ENCODE measurements around the gene NFYC. TPM values are rescaled to one million over a fixed set of nuclear protein-coding genes. Genes with fewer than 3 reads are reported as not detected.

Gene NFYC
- total RNA-seq, 2 experiments from 2014 or later = 65.0 to 66.6 TPM

GRCh38 chr1:40751802-40752201 is 60.3 kb downstream of the NFYC start:
- Mint-ChIP-seq H3K4me1 (peaks cover 15% of the 10 kb centered on the region), H3K27ac (no peak overlapping the region), H3K4me3 (no peak overlapping the region), H3K9me3 (no peaks in the 10 kb centered on the region), H3K36me3 (peaks cover 47% of the 10 kb centered on the region), H3K27me3 (no peaks in the 10 kb centered on the region)
- POLR2A ChIA-PET = interaction anchor here (1.0 kb wide), 1 partner anchor 61 kb away, joined by 3 read pairs; no protein-coding TSS in a partner anchor
- DNase-seq (no peak), ATAC-seq (ENCODE audit: low read depth) (no peak)

GRCh38 chr1:40753142-40753882 is 61.8 kb downstream of the NFYC start:
- H3K4me1 Mint-ChIP-seq = peaks cover 15% of the 10 kb centered on the region
- no peak for ATAC-seq (ENCODE audit: low read depth)
- POLR2A ChIA-PET = interaction anchor here (0.6 to 1.4 kb wide), 2 partner anchors 62 to 478 kb away, joined by 3 to 5 read pairs; partner anchors contain the start of gene NFYC
- no peak for DNase-seq
- no peaks in the 10 kb centered on the region for H3K27me3 Mint-ChIP-seq
- peak overlapping the region; percentile 11 for H3K27ac Mint-ChIP-seq
- H3K9me3 Mint-ChIP-seq = no peaks in the 10 kb centered on the region
- H3K36me3 Mint-ChIP-seq = peaks cover 40% of the 10 kb centered on the region
- no peak overlapping the region for H3K4me3 Mint-ChIP-seq

GRCh38 chr1:40754201-40754600 is 62.7 kb downstream of the NFYC start:
- ATAC-seq (ENCODE audit: low read depth) (no peak), DNase-seq (no peak)
- Mint-ChIP-seq H3K4me3 (no peak overlapping the region), H3K4me1 (peaks cover 14% of the 10 kb centered on the region), H3K27ac (no peak overlapping the region), H3K36me3 (peaks cover 38% of the 10 kb centered on the region), H3K27me3 (no peaks in the 10 kb centered on the region), H3K9me3 (no peaks in the 10 kb centered on the region)
- POLR2A ChIA-PET = interaction anchor here (0.6 to 1.8 kb wide), 3 partner anchors 11 to 63 kb away, joined by 3 to 5 read pairs (median 3); partner anchors contain the start of gene NFYC

GRCh38 chr1:40755067-40755466 is 63.6 kb downstream of the NFYC start:
- POLR2A ChIA-PET = interaction anchor here (1.8 to 2.8 kb wide), 2 partner anchors 10 to 63 kb away, joined by 5 to 7 read pairs; partner anchors contain the start of gene NFYC
- Mint-ChIP-seq H3K27ac (no peak overlapping the region), H3K36me3 (peaks cover 43% of the 10 kb centered on the region), H3K9me3 (no peaks in the 10 kb centered on the region), H3K27me3 (no peaks in the 10 kb centered on the region), H3K4me3 (no peak overlapping the region), H3K4me1 (peaks cover 14% of the 10 kb centered on the region)
- ATAC-seq (ENCODE audit: low read depth) (no peak), DNase-seq (no peak)

- H3K36me3 Mint-ChIP-seq = peaks cover 42% of the 10 kb centered on the region
- H3K9me3 Mint-ChIP-seq = no peaks in the 10 kb centered on the region
- H3K4me3 Mint-ChIP-seq = no peak overlapping the region
- H3K4me1 Mint-ChIP-seq = peaks cover 8% of the 10 kb centered on the region
- no peaks in the 10 kb centered on the region for H3K27me3 Mint-ChIP-seq
- H3K27ac Mint-ChIP-seq = no peak overlapping the region
- DNase-seq (no peak), ATAC-seq (ENCODE audit: low read depth) (no peak)
- POLR2A ChIA-PET = interaction anchor here (2.8 kb wide), 1 partner anchor 65 kb away, joined by 7 read pairs; the partner anchor contains the start of gene NFYC
Observed at GRCh38 chr1:40756523-40756922, 65.0 kb downstream of the NFYC start.

- ATAC-seq (ENCODE audit: low read depth) = no peak
- H3K27me3 Mint-ChIP-seq = no peaks in the 10 kb centered on the region
- no peaks in the 10 kb centered on the region for H3K9me3 Mint-ChIP-seq
- H3K36me3 Mint-ChIP-seq = peaks cover 40% of the 10 kb centered on the region
- peaks cover 10% of the 10 kb centered on the region for H3K4me1 Mint-ChIP-seq
- no peak for DNase-seq
- H3K27ac Mint-ChIP-seq = no peak overlapping the region
- POLR2A ChIA-PET = interaction anchor here (2.8 kb wide), 1 partner anchor 65 kb away, joined by 7 read pairs; the partner anchor contains the start of gene NFYC
- H3K4me3 Mint-ChIP-seq = no peak overlapping the region
Observed at GRCh38 chr1:40757084-40757483, 65.6 kb downstream of the NFYC start.

- ATAC-seq (ENCODE audit: low read depth) (no peak), DNase-seq (no peak)
- no peaks in the 10 kb centered on the region for H3K9me3 Mint-ChIP-seq
- no peaks in the 10 kb centered on the region for H3K27me3 Mint-ChIP-seq
- peaks cover 11% of the 10 kb centered on the region for H3K4me1 Mint-ChIP-seq
- H3K36me3 Mint-ChIP-seq = peaks cover 42% of the 10 kb centered on the region
- no peak overlapping the region for H3K4me3 Mint-ChIP-seq
- POLR2A ChIA-PET = interaction anchor here (2.8 kb wide), 1 partner anchor 66 kb away, joined by 7 read pairs; the partner anchor contains the start of gene NFYC
- H3K27ac Mint-ChIP-seq = no peak overlapping the region
Observed at GRCh38 chr1:40758004-40758403, 66.5 kb downstream of the NFYC start.

- no peaks in the 10 kb centered on the region for H3K9me3 Mint-ChIP-seq
- no peak overlapping the region for H3K27ac Mint-ChIP-seq
- H3K27me3 Mint-ChIP-seq = no peaks in the 10 kb centered on the region
- POLR2A ChIA-PET = interaction anchor here (0.6 kb wide), 1 partner anchor 26 kb away, joined by 3 read pairs; no protein-coding TSS in a partner anchor
- H3K4me3 Mint-ChIP-seq = no peak overlapping the region
- peaks cover 12% of the 10 kb centered on the region for H3K4me1 Mint-ChIP-seq
- peaks cover 42% of the 10 kb centered on the region for H3K36me3 Mint-ChIP-seq
- ATAC-seq (ENCODE audit: low read depth) (no peak), DNase-seq (no peak)
Observed at GRCh38 chr1:40758578-40759343, 67.3 kb downstream of the NFYC start.

- no peak for ATAC-seq (ENCODE audit: low read depth)
- Mint-ChIP-seq H3K27ac (no peak overlapping the region), H3K4me1 (peaks cover 30% of the 10 kb centered on the region), H3K27me3 (no peaks in the 10 kb centered on the region), H3K4me3 (no peak overlapping the region), H3K36me3 (peaks cover 48% of the 10 kb centered on the region), H3K9me3 (no peaks in the 10 kb centered on the region)
- DNase-seq = no peak
- POLR2A ChIA-PET = no interaction called here
Observed at GRCh38 chr1:40760984-40761383, 69.5 kb downstream of the NFYC start.

GRCh38 chr1:40762144-40762923 is 70.8 kb downstream of the NFYC start:
- no peak for DNase-seq
- no peaks in the 10 kb centered on the region for H3K9me3 Mint-ChIP-seq
- ATAC-seq (ENCODE audit: low read depth) = no peak
- H3K27me3 Mint-ChIP-seq = no peaks in the 10 kb centered on the region
- H3K27ac Mint-ChIP-seq = peak overlapping the region; percentile 52
- POLR2A ChIA-PET = interaction anchor here (0.7 to 1.1 kb wide), 2 partner anchors 11 to 33 kb away, joined by 3 read pairs; no protein-coding TSS in a partner anchor
- H3K36me3 Mint-ChIP-seq = peaks cover 56% of the 10 kb centered on the region
- no peak overlapping the region for H3K4me3 Mint-ChIP-seq
- peaks cover 30% of the 10 kb centered on the region for H3K4me1 Mint-ChIP-seq

- no peaks in the 10 kb centered on the region for H3K27me3 Mint-ChIP-seq
- peaks cover 64% of the 10 kb centered on the region for H3K36me3 Mint-ChIP-seq
- POLR2A ChIA-PET = interaction anchor here (0.6 to 1.4 kb wide), 3 partner anchors 9 to 72 kb away, joined by 4 to 9 read pairs (median 5); partner anchors contain the start of gene NFYC
- ATAC-seq (ENCODE audit: low read depth) (peak; percentile 55), DNase-seq (no peak)
- H3K4me3 Mint-ChIP-seq = peak overlapping the region; percentile 85
- peaks cover 30% of the 10 kb centered on the region for H3K4me1 Mint-ChIP-seq
- no peaks in the 10 kb centered on the region for H3K9me3 Mint-ChIP-seq
- H3K27ac Mint-ChIP-seq = peak overlapping the region; percentile 95
Observed at GRCh38 chr1:40763742-40764532, 72.4 kb downstream of the NFYC start.

- POLR2A ChIA-PET = interaction anchor here (0.6 to 1.4 kb wide), 3 partner anchors 10 to 73 kb away, joined by 4 to 9 read pairs (median 5); partner anchors contain the start of gene NFYC
- ATAC-seq (ENCODE audit: low read depth) (no peak), DNase-seq (no peak)
- H3K36me3 Mint-ChIP-seq = peaks cover 59% of the 10 kb centered on the region
- H3K4me1 Mint-ChIP-seq = peaks cover 40% of the 10 kb centered on the region
- H3K4me3 Mint-ChIP-seq = peak overlapping the region; percentile 85
- peak overlapping the region; percentile 95 for H3K27ac Mint-ChIP-seq
- H3K27me3 Mint-ChIP-seq = no peaks in the 10 kb centered on the region
- H3K9me3 Mint-ChIP-seq = no peaks in the 10 kb centered on the region
Observed at GRCh38 chr1:40764981-40765380, 73.5 kb downstream of the NFYC start.

All from activated naive CD8-positive, alpha-beta T cell treated with anti-CD3 and anti-CD28 coated beads, Interleukin-2, amount 10 ng/mL, durations not matched to agents 7 days and 5 days (primary cell).